ENCODE results near the gene RAD54L. TPM values are rescaled to one million over a fixed set of nuclear protein-coding genes. Genes with fewer than 3 reads are reported as not detected.
"Not testable (repeated sequence)": the region's sequence is repeated elsewhere in the genome, so short reads cannot be mapped to it uniquely, and the experiment has no call there.

RAD54L gene
- polyA plus RNA-seq, 1 of the 3 experiments (the other 2 are of a cell fraction), result 11.5 TPM

GRCh38 chr1:46236882-46237281 is 10.7 kb upstream of the RAD54L start:
- WGBS (ENCODE audit: low lambda C conversion rate), result 12% methylated on average over 4 of the region's 4 CpGs
- H3K36me3 ChIP-seq (replicated peaks in 1 of 2; ENCODE audit: control insufficient read depth in 1 of 2, insufficient read depth in 2 of 2, low read length in 1 of 2), result no peaks in the 10 kb centered on the region
- no peaks in the 10 kb centered on the region for H3K4me1 ChIP-seq (ENCODE audit: control insufficient read depth in 1 of 2, insufficient read depth in 2 of 2, low read depth in 1 of 2, low read length in 1 of 2)
- H3K4me3 ChIP-seq (ENCODE audit: low read depth in 2 of 2, low read length in 1 of 2), result no peak overlapping the region
- POLR2A ChIA-PET, result no interaction called here
- H4K20me1 ChIP-seq (ENCODE audit: insufficient read depth), result no peaks in the 10 kb centered on the region
- no peaks in the 10 kb centered on the region for H3K27me3 ChIP-seq (ENCODE audit: insufficient read depth)
- CTCF ChIA-PET, result interaction anchor here (2.9 kb wide), 1 partner anchor 14 kb away, joined by 11 read pairs; no protein-coding TSS in a partner anchor
- no peak overlapping the region for H3K27ac ChIP-seq (ENCODE audit: low read depth in 2 of 2, low read length in 1 of 2)
- H3K9me3 ChIP-seq, result no peaks in the 10 kb centered on the region
- TF ChIP-seq JUND (IDR thresholded peaks at IDR 0.05), result no peak
- TF ChIP-seq, protein P1, sequence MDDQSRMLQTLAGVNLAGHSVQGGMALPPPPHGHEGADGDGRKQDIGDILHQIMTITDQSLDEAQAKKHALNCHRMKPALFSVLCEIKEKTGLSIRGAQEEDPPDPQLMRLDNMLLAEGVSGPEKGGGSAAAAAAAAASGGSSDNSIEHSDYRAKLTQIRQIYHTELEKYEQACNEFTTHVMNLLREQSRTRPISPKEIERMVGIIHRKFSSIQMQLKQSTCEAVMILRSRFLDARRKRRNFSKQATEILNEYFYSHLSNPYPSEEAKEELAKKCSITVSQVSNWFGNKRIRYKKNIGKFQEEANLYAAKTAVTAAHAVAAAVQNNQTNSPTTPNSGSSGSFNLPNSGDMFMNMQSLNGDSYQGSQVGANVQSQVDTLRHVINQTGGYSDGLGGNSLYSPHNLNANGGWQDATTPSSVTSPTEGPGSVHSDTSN (IDR thresholded peaks at IDR 0.05), result no peak
- TF ChIP-seq, protein P2, sequence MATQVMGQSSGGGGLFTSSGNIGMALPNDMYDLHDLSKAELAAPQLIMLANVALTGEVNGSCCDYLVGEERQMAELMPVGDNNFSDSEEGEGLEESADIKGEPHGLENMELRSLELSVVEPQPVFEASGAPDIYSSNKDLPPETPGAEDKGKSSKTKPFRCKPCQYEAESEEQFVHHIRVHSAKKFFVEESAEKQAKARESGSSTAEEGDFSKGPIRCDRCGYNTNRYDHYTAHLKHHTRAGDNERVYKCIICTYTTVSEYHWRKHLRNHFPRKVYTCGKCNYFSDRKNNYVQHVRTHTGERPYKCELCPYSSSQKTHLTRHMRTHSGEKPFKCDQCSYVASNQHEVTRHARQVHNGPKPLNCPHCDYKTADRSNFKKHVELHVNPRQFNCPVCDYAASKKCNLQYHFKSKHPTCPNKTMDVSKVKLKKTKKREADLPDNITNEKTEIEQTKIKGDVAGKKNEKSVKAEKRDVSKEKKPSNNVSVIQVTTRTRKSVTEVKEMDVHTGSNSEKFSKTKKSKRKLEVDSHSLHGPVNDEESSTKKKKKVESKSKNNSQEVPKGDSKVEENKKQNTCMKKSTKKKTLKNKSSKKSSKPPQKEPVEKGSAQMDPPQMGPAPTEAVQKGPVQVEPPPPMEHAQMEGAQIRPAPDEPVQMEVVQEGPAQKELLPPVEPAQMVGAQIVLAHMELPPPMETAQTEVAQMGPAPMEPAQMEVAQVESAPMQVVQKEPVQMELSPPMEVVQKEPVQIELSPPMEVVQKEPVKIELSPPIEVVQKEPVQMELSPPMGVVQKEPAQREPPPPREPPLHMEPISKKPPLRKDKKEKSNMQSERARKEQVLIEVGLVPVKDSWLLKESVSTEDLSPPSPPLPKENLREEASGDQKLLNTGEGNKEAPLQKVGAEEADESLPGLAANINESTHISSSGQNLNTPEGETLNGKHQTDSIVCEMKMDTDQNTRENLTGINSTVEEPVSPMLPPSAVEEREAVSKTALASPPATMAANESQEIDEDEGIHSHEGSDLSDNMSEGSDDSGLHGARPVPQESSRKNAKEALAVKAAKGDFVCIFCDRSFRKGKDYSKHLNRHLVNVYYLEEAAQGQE (IDR thresholded peaks at IDR 0.05; ENCODE audit: low read depth, low read length), result no peak
- TF ChIP-seq TCF12 (IDR thresholded peaks at IDR 0.05), result no peak
- no peak for TF ChIP-seq MAX (IDR thresholded peaks at IDR 0.05; ENCODE audit: low read depth)
- no peak for TF ChIP-seq RFX5 (IDR thresholded peaks at IDR 0.05; ENCODE audit: low read length)
- no peak for TF ChIP-seq ELF1 (IDR thresholded peaks at IDR 0.05)
- TF ChIP-seq USF1 (IDR thresholded peaks at IDR 0.05; ENCODE audit: borderline replicate concordance, low read depth), result no peak
- no peak for TF ChIP-seq RXRA (IDR thresholded peaks at IDR 0.05; ENCODE audit: borderline replicate concordance, low read depth)
- no peak for TF ChIP-seq MEF2A (IDR thresholded peaks at IDR 0.05; ENCODE audit: borderline replicate concordance, low read depth)
- TF ChIP-seq, protein P3, sequence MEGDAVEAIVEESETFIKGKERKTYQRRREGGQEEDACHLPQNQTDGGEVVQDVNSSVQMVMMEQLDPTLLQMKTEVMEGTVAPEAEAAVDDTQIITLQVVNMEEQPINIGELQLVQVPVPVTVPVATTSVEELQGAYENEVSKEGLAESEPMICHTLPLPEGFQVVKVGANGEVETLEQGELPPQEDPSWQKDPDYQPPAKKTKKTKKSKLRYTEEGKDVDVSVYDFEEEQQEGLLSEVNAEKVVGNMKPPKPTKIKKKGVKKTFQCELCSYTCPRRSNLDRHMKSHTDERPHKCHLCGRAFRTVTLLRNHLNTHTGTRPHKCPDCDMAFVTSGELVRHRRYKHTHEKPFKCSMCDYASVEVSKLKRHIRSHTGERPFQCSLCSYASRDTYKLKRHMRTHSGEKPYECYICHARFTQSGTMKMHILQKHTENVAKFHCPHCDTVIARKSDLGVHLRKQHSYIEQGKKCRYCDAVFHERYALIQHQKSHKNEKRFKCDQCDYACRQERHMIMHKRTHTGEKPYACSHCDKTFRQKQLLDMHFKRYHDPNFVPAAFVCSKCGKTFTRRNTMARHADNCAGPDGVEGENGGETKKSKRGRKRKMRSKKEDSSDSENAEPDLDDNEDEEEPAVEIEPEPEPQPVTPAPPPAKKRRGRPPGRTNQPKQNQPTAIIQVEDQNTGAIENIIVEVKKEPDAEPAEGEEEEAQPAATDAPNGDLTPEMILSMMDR (IDR thresholded peaks at IDR 0.05), result no peak
- no peak for TF ChIP-seq USF2 (IDR thresholded peaks at IDR 0.05; ENCODE audit: borderline replicate concordance, low read depth, low read length)
- no peaks in the 10 kb centered on the region for H3K9me2 ChIP-seq
- no peak for DNase-seq
- no peak overlapping the region for H3K4me2 ChIP-seq
- no peak overlapping the region for H3K9ac ChIP-seq
- H2AFZ ChIP-seq (ENCODE audit: low read depth), result no peak overlapping the region
- H3K79me2 ChIP-seq (ENCODE audit: insufficient read depth), result no peaks in the 10 kb centered on the region
- H3F3A ChIP-seq (replicated peaks; ENCODE audit: insufficient read depth), result no peaks in the 10 kb centered on the region

DNA sequence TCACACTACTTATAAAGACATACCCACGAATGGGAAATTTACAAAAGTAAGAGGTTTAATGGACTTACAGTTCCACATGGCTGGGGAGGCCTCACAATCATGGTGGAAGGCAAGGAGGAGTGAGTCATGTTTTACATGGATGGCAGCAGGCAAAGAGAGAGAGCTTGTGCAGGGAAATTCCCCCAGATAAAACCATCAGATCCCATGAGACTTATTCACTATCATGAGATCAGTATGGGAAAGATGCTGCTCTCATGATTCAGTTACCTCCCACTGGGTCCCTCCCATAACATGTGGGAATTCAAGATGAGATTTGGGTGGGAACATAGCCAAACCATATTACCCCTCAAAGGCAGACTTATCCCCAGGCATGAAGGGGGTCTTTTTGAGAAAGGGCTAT is 8.7 kb upstream of the RAD54L start:
- H3K79me2 ChIP-seq (ENCODE audit: insufficient read depth); H3K36me3 ChIP-seq (replicated peaks in 1 of 2; ENCODE audit: control insufficient read depth in 1 of 2, insufficient read depth in 2 of 2, low read length in 1 of 2); POLR2A ChIA-PET; H3K9me3 ChIP-seq; H4K20me1 ChIP-seq (ENCODE audit: insufficient read depth); H3K4me1 ChIP-seq (ENCODE audit: control insufficient read depth in 1 of 2, insufficient read depth in 2 of 2, low read depth in 1 of 2, low read length in 1 of 2); H3K27ac ChIP-seq (ENCODE audit: low read depth in 2 of 2, low read length in 1 of 2); H3K4me3 ChIP-seq (ENCODE audit: low read depth in 2 of 2, low read length in 1 of 2); H2AFZ ChIP-seq (ENCODE audit: low read depth); H3K9ac ChIP-seq; H3K9me2 ChIP-seq; H3F3A ChIP-seq (replicated peaks; ENCODE audit: insufficient read depth); DNase-seq; H3K27me3 ChIP-seq (ENCODE audit: insufficient read depth); H3K4me2 ChIP-seq: not testable (repeated sequence)
- CTCF ChIA-PET, result interaction anchor here (1.1 kb wide), 1 partner anchor 15 kb away, joined by 5 read pairs; no protein-coding TSS in a partner anchor
- 0% methylated on average over 1 of the region's 1 CpG for WGBS (ENCODE audit: low lambda C conversion rate)

DNA sequence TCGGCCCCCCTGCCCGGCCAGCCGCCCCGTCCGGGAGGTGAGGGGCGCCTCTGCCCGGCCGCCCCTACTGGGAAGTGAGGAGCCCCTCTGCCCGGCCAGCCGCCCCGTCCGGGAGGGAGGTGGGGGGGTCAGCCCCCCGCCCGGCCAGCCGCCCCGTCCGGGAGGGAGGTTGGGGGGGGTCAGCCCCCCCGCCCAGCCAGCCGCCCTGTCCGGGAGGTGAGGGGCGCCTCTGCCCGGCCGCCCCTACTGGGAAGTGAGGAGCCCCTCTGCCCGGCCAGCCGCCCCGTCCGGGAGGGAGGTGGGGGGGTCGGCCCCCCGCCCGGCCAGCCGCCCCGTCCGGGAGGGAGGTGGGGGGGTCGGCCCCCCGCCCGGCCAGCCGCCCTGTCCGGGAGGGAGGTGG is 5.8 kb upstream of the RAD54L start:
- POLR2A ChIA-PET; H3F3A ChIP-seq (replicated peaks; ENCODE audit: insufficient read depth); H3K9me3 ChIP-seq; H3K9me2 ChIP-seq; DNase-seq; H3K27ac ChIP-seq (ENCODE audit: low read depth in 2 of 2, low read length in 1 of 2); H3K27me3 ChIP-seq (ENCODE audit: insufficient read depth); H3K4me3 ChIP-seq (ENCODE audit: low read depth in 2 of 2, low read length in 1 of 2); H3K36me3 ChIP-seq (replicated peaks in 1 of 2; ENCODE audit: control insufficient read depth in 1 of 2, insufficient read depth in 2 of 2, low read length in 1 of 2); H3K79me2 ChIP-seq (ENCODE audit: insufficient read depth); H3K9ac ChIP-seq; H3K4me1 ChIP-seq (ENCODE audit: control insufficient read depth in 1 of 2, insufficient read depth in 2 of 2, low read depth in 1 of 2, low read length in 1 of 2); H2AFZ ChIP-seq (ENCODE audit: low read depth); H4K20me1 ChIP-seq (ENCODE audit: insufficient read depth); H3K4me2 ChIP-seq; CTCF ChIA-PET: not testable (repeated sequence)
- WGBS (ENCODE audit: low lambda C conversion rate), result no CpG with 5 or more reads among the region's 38 CpGs
